Stomach (tissue), 9 donors: Measurements from ENCODE around the gene OR1D5. TPM values are rescaled to one million over a fixed set of nuclear protein-coding genes. Genes with fewer than 3 reads are reported as not detected.

ENCODE experiments used
- DNase-seq, 2 donors: peaks; one replicate each; pipeline versions ENCODE4 v3.0.0 to v3.0.0-alpha.2; 2013 to 2019
- H3K27ac ChIP-seq, 5 donors: fragments of 200-600 bp in 4 of 5; sonication (generic) in 4 of 5; one replicate each; pipeline ENCODE4 v1.5.1; 2013 to 2019; ENCODE audit warnings: mild to moderate bottlenecking in 1 of 5, moderate library complexity in 1 of 5
- H3K27me3 ChIP-seq, 3 donors: fragments of 200-600 bp; sonication (generic); one replicate each; pipeline ENCODE4 v1.5.1; 2017 to 2019; ENCODE audit warnings: mixed run types in 1 of 3
- H3K36me3 ChIP-seq, 4 donors: fragments of 200-600 bp; sonication (generic); 1 replicate in 3 of 4; 2 replicates in 1 of 4; pipeline ENCODE4 v1.5.1; 2016 to 2019
- H3K4me1 ChIP-seq, 4 donors: fragments of 200-600 bp; sonication (generic); one replicate each; pipeline ENCODE4 v1.5.1; 2016 to 2019
- H3K4me3 ChIP-seq, 4 donors: fragments of 200-600 bp; sonication (generic) in 3 of 4; one replicate each; pipeline ENCODE4 v1.5.1; 2016 to 2019; ENCODE audit warnings: mild to moderate bottlenecking in 1 of 4
- H3K9me3 ChIP-seq, 4 donors: fragments of 200-600 bp; sonication (generic); one replicate each; pipeline ENCODE4 v1.5.1; 2016 to 2019
- EP300 ChIP-seq: sonication (generic); formaldehyde crosslinking; IDR thresholded peaks from one replicate; pipeline ENCODE4 v1.6.1; 2017; ENCODE audit warnings: antibody characterized with exemption
- POLR2A ChIP-seq, 4 donors: fragments of 450-650 bp; IDR thresholded peaks; one replicate each; pipeline ENCODE4 v1.6.1; 2016; ENCODE audit warnings: antibody characterized with exemption in 4 of 4, control low read depth in 2 of 4, mild to moderate bottlenecking in 1 of 4, moderate library complexity in 1 of 4
- POLR2AphosphoS5 ChIP-seq, 3 donors: sonication (generic); formaldehyde crosslinking; IDR thresholded peaks; one replicate each; pipeline ENCODE4 v1.6.1; 2016; ENCODE audit warnings: antibody characterized with exemption in 3 of 3
- WGBS, 5 donors: extraction: QIAGEN DNeasy Blood & Tissue Kit in 3 of 5; methylation state at CpG; one replicate each; pipeline versions ENCODE4 v1.1.5 to v1.1.7; 2013 to 2018; 5-methylcytosine and 5-hydroxymethylcytosine counted together
- intact Hi-C: fragments of 100-400 bp; cut with DNase I; formaldehyde crosslinking; loops from one replicate; pipeline ENCODE4 v1.15.1; 2023; ENCODE audit warnings: low total_unique reads
- polyA plus RNA-seq, 3 donors: library from polyadenylated mRNA; stranded (reverse); fragments of 200-250 nt; gene quantifications; one replicate each; pipeline ENCODE4 v1.2.3, GENCODE V29; 2013
- total RNA-seq, 5 donors: library from RNA; depleted of rRNA; stranded (reverse); fragments of >200 nt; gene quantifications; one replicate each; pipeline versions ENCODE4 v1.1.0 to v1.2.3, GENCODE V29; 2014 to 2016
- TF ChIP-seq, protein P1 (sequence below), 7 experiments: fragments of 450-650 bp in 4 of 7; fragments of 200-600 bp in 3 of 7; sonication (generic) in 3 of 7; IDR thresholded peaks; one replicate each; pipeline ENCODE4 v1.5.1; 2016 to 2019; ENCODE audit warnings: antibody characterized with exemption in 7 of 7, control low read depth in 2 of 7, mild to moderate bottlenecking in 1 of 7
- donor health status: healthy with polysubstance abuse.
- donor health status: Bipolar disorder and iron deficiency.
- donor health status: healthy.

Gene OR1D5
- total and polyA plus RNA-seq, 8 donors = not detected

- no peak for DNase-seq
- Histone ChIP-seq H3K27ac (no peak overlapping the region), H3K4me1 (no peaks in the 10 kb centered on the region), H3K9me3 (peaks cover 0 to 25% (median 12%) of the 10 kb centered on the region in 4 donors), H3K27me3 (no peaks in the 10 kb centered on the region), H3K36me3 (peaks cover 28 to 93% (median 84%) of the 10 kb centered on the region in 4 donors), H3K4me3 (no peak overlapping the region)
- intact Hi-C loops = no loop called here
- TF ChIP-seq POLR2AphosphoS5 (IDR thresholded peaks at IDR 0.05) (no peak), EP300 (no peak)
- 96 to 99% (median 97%) methylated on average over 5 to 16 of the region's 16 CpGs for WGBS, 5 donors
Measured at GRCh38 chr17:3020381-3020780, 43.0 kb downstream of the OR1D5 start.

- peaks cover 0 to 25% (median 12%) of the 10 kb centered on the region in 4 donors for H3K9me3 ChIP-seq
- TF ChIP-seq POLR2A (IDR thresholded peaks at IDR 0.05) = no peak
- no peak for TF ChIP-seq EP300
- TF ChIP-seq, protein P1, sequence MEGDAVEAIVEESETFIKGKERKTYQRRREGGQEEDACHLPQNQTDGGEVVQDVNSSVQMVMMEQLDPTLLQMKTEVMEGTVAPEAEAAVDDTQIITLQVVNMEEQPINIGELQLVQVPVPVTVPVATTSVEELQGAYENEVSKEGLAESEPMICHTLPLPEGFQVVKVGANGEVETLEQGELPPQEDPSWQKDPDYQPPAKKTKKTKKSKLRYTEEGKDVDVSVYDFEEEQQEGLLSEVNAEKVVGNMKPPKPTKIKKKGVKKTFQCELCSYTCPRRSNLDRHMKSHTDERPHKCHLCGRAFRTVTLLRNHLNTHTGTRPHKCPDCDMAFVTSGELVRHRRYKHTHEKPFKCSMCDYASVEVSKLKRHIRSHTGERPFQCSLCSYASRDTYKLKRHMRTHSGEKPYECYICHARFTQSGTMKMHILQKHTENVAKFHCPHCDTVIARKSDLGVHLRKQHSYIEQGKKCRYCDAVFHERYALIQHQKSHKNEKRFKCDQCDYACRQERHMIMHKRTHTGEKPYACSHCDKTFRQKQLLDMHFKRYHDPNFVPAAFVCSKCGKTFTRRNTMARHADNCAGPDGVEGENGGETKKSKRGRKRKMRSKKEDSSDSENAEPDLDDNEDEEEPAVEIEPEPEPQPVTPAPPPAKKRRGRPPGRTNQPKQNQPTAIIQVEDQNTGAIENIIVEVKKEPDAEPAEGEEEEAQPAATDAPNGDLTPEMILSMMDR (IDR thresholded peaks at IDR 0.05) = no peak
- no peak for TF ChIP-seq POLR2AphosphoS5 (IDR thresholded peaks at IDR 0.05)
- no peaks in the 10 kb centered on the region for H3K4me1 ChIP-seq
- H3K36me3 ChIP-seq = peaks cover 28 to 94% (median 85%) of the 10 kb centered on the region in 4 donors
- 75 to 85% (median 79%) methylated on average over 7 to 9 of the region's 9 CpGs for WGBS, 5 donors
- H3K27ac ChIP-seq = no peak overlapping the region
- no peak overlapping the region for H3K4me3 ChIP-seq
- intact Hi-C loops = no loop called here
- H3K27me3 ChIP-seq = no peaks in the 10 kb centered on the region
- no peak for DNase-seq
Measured at GRCh38 chr17:3019761-3020160, 43.6 kb downstream of the OR1D5 start.

DNA sequence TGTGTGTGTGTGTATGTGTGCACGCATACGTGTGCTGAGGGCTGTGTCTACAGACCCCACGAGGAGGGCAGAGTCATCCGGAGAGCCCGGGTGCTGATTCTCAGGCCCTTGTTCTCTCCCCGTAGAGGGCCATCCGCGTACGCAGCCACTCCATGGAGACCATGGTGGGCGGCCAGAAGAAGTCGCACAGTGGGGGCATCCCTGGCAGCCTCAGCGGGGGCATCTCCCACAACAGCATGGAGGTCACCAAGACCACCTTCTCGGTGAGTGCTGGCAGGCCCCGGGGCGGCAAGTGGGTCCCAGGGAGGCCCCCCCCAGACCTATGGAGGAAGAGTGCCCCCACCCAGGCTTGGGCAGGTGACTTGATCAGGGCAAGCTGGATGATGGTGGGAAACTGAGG, 45.5 kb downstream of the OR1D5 start:
- Histone ChIP-seq H3K36me3 (peaks cover 28 to 93% (median 84%) of the 10 kb centered on the region in 4 donors), H3K4me1 (peaks cover 0 to under 1% (median 0%) of the 10 kb centered on the region in 4 donors), H3K9me3 (peaks cover 0 to 16% (median 7%) of the 10 kb centered on the region in 4 donors), H3K4me3 (no peak overlapping the region), H3K27ac (no peak overlapping the region), H3K27me3 (no peaks in the 10 kb centered on the region)
- WGBS, 5 donors = 91 to 99% (median 97%) methylated on average over 12 to 15 of the region's 15 CpGs
- intact Hi-C loops = no loop called here
- TF ChIP-seq EP300 = no peak
- TF ChIP-seq POLR2A (IDR thresholded peaks at IDR 0.05) = no peak
- no peak for TF ChIP-seq POLR2AphosphoS5 (IDR thresholded peaks at IDR 0.05)
- TF ChIP-seq, protein P1 (IDR thresholded peaks at IDR 0.05) = no peak
- no peak for DNase-seq

DNA sequence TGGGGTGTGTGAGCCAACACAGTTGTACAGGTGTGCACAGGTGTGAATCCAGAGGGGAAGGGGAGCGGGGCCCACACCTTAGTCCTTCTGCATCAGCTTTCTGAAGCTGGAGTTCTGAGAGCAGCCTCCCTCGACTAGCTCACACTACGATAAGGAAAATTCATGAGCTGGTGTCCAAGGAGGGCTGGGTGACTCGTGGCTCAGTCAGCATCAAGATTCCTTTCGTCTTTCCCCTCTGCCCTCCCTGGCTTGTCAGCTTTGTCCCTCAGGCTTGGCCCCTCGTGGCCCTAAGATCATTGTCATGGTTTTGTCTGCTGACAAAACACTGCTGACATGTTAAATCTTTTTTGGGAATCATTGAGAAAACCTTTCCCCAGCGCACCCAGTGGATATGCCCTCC, 47.5 kb downstream of the OR1D5 start:
- Histone ChIP-seq H3K9me3 (no peaks in the 10 kb centered on the region), H3K36me3 (peaks cover 21 to 86% (median 66%) of the 10 kb centered on the region in 4 donors), H3K4me1 (peaks cover 0 to 5% (median 0%) of the 10 kb centered on the region in 4 donors), H3K4me3 (no peak overlapping the region), H3K27ac (no peak overlapping the region), H3K27me3 (no peaks in the 10 kb centered on the region)
- TF ChIP-seq EP300 (no peak), POLR2A (IDR thresholded peaks at IDR 0.05) (no peak), POLR2AphosphoS5 (IDR thresholded peaks at IDR 0.05) (no peak)
- TF ChIP-seq, protein P1 (IDR thresholded peaks at IDR 0.05) = no peak
- intact Hi-C loops = no loop called here
- DNase-seq = no peak
- WGBS, 5 donors = 80 to 87% (median 84%) methylated on average over 7 of the region's 7 CpGs

DNA sequence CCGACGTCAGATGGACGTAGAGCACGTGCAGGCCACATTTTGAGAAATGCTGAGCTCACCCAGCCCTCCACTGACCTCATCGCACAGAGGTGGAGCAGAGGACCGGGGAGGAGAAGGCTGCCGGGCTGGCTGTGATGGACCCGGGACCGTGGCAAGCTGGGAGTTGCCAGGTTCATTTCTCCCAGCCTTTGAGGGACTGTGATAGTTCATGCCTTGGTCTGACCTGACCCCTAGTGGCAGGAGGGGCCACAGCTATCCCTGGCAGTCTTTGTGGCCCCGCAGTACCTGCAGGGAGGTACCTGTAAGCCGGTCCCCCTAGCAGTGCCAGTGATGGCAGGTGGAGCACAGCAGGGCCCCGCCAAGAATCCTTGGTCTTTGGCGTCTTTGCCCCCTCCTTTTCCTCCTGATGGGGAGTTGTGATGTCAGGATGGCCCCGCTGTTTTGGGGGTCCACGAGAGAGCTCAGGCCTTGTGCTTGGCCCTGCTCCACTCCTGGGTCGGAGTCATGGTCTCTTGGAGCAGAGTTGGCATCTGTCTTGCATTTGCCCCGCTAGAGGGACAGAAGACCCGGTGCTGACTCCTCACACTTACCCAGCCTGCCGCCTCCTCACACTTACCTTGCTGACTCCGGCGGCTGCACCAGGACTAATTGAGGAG, 50.4 kb downstream of the OR1D5 start:
- no peak overlapping the region for H3K27ac ChIP-seq
- H3K36me3 ChIP-seq = peaks cover 25 to 86% (median 59%) of the 10 kb centered on the region in 4 donors
- intact Hi-C loops = no loop called here
- H3K4me1 ChIP-seq = peaks cover 0 to 5% (median 0%) of the 10 kb centered on the region in 4 donors
- H3K4me3 ChIP-seq = no peak overlapping the region
- TF ChIP-seq POLR2AphosphoS5 (IDR thresholded peaks at IDR 0.05) = peak in 1 of 3 donors; percentile 36
- TF ChIP-seq EP300 = no peak
- no peak for TF ChIP-seq POLR2A (IDR thresholded peaks at IDR 0.05)
- TF ChIP-seq, protein P1 (IDR thresholded peaks at IDR 0.05) = peak in 5 of 7 experiments; percentile 52 to 81 (median 61)
- 58 to 67% (median 62%) methylated on average over 18 to 21 of the region's 21 CpGs for WGBS, 5 donors
- no peaks in the 10 kb centered on the region for H3K27me3 ChIP-seq
- peak; percentile 63 to 86 for DNase-seq
- no peaks in the 10 kb centered on the region for H3K9me3 ChIP-seq
